D721Med (cell line): Measurements from ENCODE around the gene TPD52L2.
"Not testable (repeated sequence)": the region's sequence is repeated elsewhere in the genome, so short reads cannot be mapped to it uniquely, and the experiment has no call there.

ENCODE experiments used
- DNase-seq: peaks from one replicate; pipeline ENCODE4 v3.0.0; 2011; ENCODE audit warnings: low spot score; ENCODE audit not compliant: insufficient read length
- FAIRE-seq: peaks from 2 replicates; lab custom pipeline; 2011; peaks lifted over from hg19 to GRCh38; lab: Jason Lieb, UNC
- CTCF ChIP-seq: IDR thresholded peaks from 2 replicates; pipeline ENCODE4 v1.5.1; 2012; ENCODE audit warnings: mild to moderate bottlenecking, control low read depth; ENCODE audit not compliant: insufficient read depth; ENCODE audit errors: missing control alignments

The TPD52L2 gene

GRCh38 chr20:63915471-63915870 is 50.4 kb downstream of the TPD52L2 start:
- DNase-seq (no peak), FAIRE-seq (no peak)
- no peak for TF ChIP-seq CTCF

GRCh38 chr20:63916371-63916939 is 51.4 kb downstream of the TPD52L2 start:
- not testable (repeated sequence) for DNase-seq, FAIRE-seq

- no peak for DNase-seq
- no peak for TF ChIP-seq CTCF
- FAIRE-seq = no peak
These were observed 52.7 kb downstream of the TPD52L2 start for GRCh38 chr20:63917811-63918210.

- DNase-seq = no peak
- no peak for FAIRE-seq
- TF ChIP-seq CTCF = no peak
These were observed 54.1 kb downstream of the TPD52L2 start for GRCh38 chr20:63919130-63919529.

GRCh38 chr20:63920226-63920625 is 55.2 kb downstream of the TPD52L2 start:
- no peak for TF ChIP-seq CTCF
- no peak for FAIRE-seq
- no peak for DNase-seq

GRCh38 chr20:63923651-63924050 is 58.6 kb downstream of the TPD52L2 start:
- DNase-seq (no peak), FAIRE-seq (no peak)
- TF ChIP-seq CTCF = no peak

- FAIRE-seq = no peak
- DNase-seq = no peak
These were observed 59.2 kb downstream of the TPD52L2 start for GRCh38 chr20:63924241-63924640.

More at GRCh38 chr20:63924241-63924640, 59.2 kb downstream of the TPD52L2 start:
- TF ChIP-seq CTCF = no peak
